Retinal pigment epithelial cell (primary cell): ENCODE measurements around the gene ALK.

Experiments
- DNase-seq: peaks from one replicate; pipeline ENCODE4 v3.0.0-alpha.2; 2010; ENCODE audit warnings: low read depth
- H3K4me3 ChIP-seq: 2 replicates; pipeline ENCODE4 v1.5.1; 2011; ENCODE audit warnings: mild to moderate bottlenecking, low read length, control low read depth, moderate library complexity
- TF ChIP-seq, protein P1 (sequence below): conservative IDR thresholded peaks from 2 replicates; pipeline ENCODE4 v1.5.1; 2011; ENCODE audit warnings: low read depth, low read length, control low read depth, inconsistent platforms

Gene ALK

DNA sequence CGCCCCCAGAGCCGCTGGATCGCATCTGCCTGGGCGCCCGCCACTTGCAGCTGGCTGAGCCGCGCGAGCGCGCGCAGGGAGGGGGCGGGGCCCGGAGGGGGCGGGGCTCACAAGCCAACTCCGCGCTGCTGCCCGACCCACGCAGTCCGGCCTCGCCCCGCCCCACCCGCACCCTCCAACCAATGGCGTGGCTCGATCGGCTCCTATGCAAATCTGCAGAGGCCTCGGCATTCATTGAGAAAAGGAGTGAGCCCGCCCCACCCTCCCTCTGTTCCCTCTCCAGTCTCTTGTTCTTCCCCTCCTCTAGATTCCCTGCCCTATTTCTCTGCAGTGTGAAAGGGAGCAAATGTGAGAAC is at the start of gene ALK:
ALK (minus strand) TSS at position 27 of the 356 bp plus-strand sequence. CDS start 927 bp downstream, outside the sequence.
- H3K4me3 ChIP-seq, result peak within 1 kb of the TSS; percentile 14
- no peak for DNase-seq

DNA sequence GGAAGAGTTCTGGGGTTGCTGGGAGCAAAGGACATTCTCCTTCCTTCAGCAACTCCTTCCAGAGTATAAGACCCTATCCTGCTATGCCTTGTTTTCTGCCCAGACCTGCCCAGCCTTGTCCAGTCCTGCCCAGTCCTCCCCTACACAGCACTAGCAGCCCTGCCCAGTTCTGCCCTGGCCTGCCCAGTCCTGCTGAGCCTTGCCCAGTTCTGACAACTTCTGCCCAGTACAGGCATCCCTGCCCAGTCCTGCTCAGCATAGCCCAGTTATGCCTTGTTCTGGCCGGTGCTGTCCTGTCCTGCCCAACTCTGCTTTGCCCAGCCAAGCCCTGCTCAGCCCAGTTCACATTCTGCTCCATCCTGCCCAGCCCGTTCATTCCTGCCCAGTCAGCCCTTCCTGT is 44.9 kb upstream of the ALK start:
- TF ChIP-seq, protein P1, sequence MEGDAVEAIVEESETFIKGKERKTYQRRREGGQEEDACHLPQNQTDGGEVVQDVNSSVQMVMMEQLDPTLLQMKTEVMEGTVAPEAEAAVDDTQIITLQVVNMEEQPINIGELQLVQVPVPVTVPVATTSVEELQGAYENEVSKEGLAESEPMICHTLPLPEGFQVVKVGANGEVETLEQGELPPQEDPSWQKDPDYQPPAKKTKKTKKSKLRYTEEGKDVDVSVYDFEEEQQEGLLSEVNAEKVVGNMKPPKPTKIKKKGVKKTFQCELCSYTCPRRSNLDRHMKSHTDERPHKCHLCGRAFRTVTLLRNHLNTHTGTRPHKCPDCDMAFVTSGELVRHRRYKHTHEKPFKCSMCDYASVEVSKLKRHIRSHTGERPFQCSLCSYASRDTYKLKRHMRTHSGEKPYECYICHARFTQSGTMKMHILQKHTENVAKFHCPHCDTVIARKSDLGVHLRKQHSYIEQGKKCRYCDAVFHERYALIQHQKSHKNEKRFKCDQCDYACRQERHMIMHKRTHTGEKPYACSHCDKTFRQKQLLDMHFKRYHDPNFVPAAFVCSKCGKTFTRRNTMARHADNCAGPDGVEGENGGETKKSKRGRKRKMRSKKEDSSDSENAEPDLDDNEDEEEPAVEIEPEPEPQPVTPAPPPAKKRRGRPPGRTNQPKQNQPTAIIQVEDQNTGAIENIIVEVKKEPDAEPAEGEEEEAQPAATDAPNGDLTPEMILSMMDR, result no peak
- DNase-seq, result no peak
- no peak overlapping the region for H3K4me3 ChIP-seq

More for the DNA sequence above, at the start of gene ALK:
- TF ChIP-seq, protein P1, result no peak

DNA sequence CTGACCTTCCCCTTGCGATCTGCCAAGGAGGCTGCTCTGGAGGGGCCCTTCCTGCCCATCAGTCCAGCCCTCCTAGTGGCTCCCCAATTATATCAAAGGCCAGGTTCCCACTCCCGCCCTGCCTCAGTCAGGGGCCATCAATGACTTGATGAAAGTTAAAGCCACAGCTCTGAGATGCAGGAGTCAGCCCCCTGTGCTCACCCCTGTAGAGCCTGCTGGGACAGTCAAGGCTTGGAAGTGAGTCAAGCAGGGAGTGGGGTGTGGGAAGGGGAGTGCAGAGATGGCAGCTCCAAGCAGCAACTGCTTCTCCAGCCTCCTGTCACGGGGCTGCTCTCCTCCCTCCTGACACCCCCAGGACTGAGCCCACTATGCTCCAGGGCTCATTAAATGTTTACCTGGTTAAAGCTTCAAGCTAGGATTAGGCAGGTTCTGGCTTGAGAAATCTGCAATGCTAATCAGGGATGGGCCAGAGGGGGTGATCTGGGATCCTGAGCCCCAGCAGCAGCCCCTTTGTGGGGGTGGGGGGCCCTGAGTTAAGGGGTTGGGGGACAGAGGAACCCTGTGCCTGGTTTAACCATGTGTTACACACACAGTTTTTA is 42.7 kb upstream of the ALK start:
- H3K4me3 ChIP-seq, result no peak overlapping the region
- no peak for DNase-seq
- TF ChIP-seq, protein P1, result no peak

DNA sequence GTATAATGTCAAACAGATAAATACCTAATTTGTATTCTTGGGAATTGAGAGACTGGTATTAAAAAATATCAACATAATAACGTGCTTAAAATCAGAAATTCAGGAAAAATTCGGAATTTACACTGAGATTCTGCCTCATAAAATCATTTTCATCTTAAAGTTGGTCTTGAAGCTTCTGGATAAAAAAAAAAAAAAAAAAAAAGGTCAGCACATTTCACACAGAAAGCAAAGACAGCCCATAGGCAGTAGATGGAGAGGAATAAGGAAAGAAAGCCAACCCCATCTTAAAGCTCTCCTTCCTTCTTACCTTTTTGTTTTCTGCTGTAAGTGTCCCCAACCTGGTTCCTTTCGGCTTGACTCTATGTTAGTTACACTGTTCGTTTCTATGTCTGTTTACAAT is 41.5 kb upstream of the ALK start:
- H3K4me3 ChIP-seq, result no peak overlapping the region
- no peak for DNase-seq
- TF ChIP-seq, protein P1, result no peak

DNA sequence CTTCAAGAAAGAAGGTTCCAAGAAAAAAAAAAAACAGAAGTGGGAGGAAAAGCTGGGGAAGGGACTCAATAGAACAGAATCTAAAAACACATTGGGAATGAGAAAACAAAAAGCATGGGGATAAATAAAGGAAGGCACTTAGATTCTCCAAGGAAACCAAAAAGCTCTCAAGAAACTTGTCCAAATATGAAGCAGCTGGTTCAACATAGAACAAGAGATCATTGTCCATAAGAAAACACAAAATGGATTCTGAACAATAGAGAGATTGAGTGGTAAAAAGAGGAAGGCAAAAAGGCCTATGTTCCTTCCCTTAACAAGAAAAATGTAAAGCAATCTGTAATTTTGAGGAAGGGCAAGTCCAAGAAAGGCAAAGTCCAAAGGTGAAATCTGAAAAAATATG is 32.9 kb upstream of the ALK start:
- DNase-seq, result no peak
- TF ChIP-seq, protein P1, result no peak
- H3K4me3 ChIP-seq, result no peak overlapping the region

DNA sequence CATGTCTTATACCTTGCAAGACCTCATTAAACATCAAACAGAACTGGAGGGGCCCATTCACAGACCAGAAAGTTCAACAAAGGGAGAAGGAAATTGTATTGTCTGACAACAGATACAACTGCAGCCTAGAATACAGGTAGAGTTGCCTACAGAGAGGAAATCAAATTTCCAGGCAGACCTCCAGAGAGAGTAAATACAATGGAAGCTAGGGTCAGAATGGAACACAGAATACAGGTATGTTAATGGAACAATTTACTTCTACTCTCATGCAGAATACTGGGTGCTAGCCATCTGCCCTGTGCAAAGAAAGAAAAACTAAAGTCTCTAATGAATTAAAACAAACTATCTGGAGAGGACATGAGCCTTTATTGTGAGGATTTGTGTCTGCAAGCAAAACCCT is 31.6 kb upstream of the ALK start:
- DNase-seq, result no peak
- no peak overlapping the region for H3K4me3 ChIP-seq
- TF ChIP-seq, protein P1, result no peak

DNA sequence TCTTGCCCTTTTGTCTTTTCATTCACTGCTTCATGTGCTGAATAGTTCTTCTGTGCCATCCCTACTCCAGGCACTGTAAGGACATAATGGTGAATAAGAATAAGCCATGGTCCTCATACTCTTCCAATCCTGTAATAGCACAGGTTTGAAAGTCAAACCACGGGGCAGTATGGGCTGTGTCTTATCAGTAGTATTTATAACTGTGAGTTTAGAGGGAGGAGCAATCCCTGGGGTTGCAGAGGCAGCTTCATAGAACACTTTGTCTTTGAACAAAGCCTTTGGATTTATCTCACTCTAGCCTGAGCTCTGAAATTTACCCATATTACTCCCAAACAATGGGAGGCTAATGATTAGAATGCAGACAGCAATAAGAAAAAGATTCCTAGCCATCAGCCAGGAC is 30.2 kb upstream of the ALK start:
- TF ChIP-seq, protein P1, result no peak
- no peak overlapping the region for H3K4me3 ChIP-seq
- no peak for DNase-seq
